RWPE2 (cell line): Measurements from ENCODE around the gene PPAN.

Experiments used
- ATAC-seq: fragments of 200-7000 bp; cut with Tn5 transposase; 3 replicates; pipeline ENCODE4 v1.9.1; 2021; ENCODE audit warnings: low read depth
- DNase-seq: peaks from one replicate; pipeline ENCODE4 v3.0.0-alpha.2; 2020; ENCODE audit warnings: low spot score
- H3K27ac ChIP-seq: fragments of 450-650 bp; 2 replicates; pipeline ENCODE4 v1.5.1; 2017; ENCODE audit warnings: mild to moderate bottlenecking; ENCODE audit not compliant: poor library complexity, severe bottlenecking
- H3K27me3 ChIP-seq: fragments of 250-450 bp; sonication (Bioruptor Pico); 2 replicates; pipeline ENCODE4 v1.5.1; 2021; ENCODE audit warnings: mild to moderate bottlenecking, moderate library complexity; ENCODE audit not compliant: insufficient read depth, poor library complexity, severe bottlenecking
- H3K36me3 ChIP-seq: fragments of 250-450 bp; sonication (Bioruptor Pico); 2 replicates; pipeline ENCODE4 v1.5.1; 2020; ENCODE audit warnings: low read depth, mild to moderate bottlenecking, moderate library complexity
- H3K4me1 ChIP-seq: fragments of 250-450 bp; sonication (Bioruptor Pico); 2 replicates; pipeline ENCODE4 v1.5.1; 2021; ENCODE audit warnings: mild to moderate bottlenecking, moderate library complexity; ENCODE audit not compliant: insufficient read depth, poor library complexity, severe bottlenecking
- H3K4me3 ChIP-seq: fragments of 250-450 bp; sonication (Bioruptor Pico); 2 replicates; pipeline ENCODE4 v1.5.1; 2021; ENCODE audit warnings: mild to moderate bottlenecking, moderate library complexity; ENCODE audit not compliant: severe bottlenecking
- H3K9me3 ChIP-seq: fragments of 250-450 bp; sonication (Bioruptor Pico); 2 replicates; pipeline ENCODE4 v1.5.1; 2021; ENCODE audit warnings: mild to moderate bottlenecking, moderate library complexity; ENCODE audit not compliant: severe bottlenecking
- CTCF ChIP-seq: fragments of 450-650 bp; IDR thresholded peaks from one replicate; pipeline ENCODE4 v1.5.1; 2017; ENCODE audit warnings: mild to moderate bottlenecking, moderate library complexity; ENCODE audit not compliant: poor library complexity, severe bottlenecking

PPAN gene

DNA sequence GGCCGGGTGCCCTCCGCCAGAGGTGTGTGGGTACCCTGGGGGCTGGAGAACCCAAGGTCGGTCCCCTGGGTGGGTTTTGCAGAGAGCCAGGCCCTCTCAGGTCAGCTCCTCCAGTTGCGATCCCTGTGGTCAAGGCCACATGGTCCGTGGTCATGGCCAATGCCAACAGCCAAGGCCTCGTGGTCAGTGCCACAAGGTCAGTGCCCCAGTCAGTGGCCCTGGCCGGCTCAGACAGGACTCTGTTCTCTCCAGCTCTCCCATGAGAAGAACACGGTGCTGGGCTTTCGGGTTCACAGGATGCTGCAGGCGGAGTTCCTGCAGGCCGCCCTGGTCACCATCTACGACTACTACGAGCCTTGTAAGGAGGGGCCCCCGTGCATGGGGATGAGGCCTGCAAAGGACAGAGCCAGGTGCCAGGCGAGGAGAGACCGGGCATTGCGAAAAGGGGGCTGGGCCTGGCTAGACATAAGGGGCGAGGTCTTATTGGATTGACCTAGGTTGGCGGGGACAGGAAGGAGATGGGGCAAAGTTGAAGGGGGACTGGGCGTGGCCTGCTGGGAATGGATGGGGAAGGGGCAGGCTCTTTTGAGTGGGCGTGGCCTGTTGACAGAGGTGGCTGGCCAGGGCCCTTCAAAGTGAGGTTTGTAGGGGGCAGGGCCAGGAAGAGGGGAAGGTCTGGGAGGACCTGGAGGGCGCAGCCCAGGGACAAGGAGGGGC is 35.3 kb upstream of the PPAN start:
- no peak for TF ChIP-seq CTCF

DNA sequence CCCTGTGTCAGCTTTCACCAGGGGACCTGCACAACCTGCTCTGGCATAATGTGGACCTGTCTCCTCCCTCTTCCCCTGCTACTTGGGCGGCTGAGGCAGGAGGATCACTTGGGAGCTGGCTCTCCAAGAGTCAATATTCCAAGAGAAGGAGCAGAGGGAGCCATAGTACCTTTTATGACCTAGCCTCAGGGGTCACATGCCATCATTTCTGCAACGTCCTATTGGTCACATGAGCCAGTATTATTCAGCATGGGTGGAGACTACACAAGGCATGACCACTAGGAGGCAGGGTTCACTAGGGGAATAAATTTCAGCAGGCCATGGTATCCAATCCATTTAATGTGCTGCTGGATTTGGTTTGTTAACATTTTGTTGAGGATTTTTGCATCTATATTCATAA is 32.0 kb upstream of the PPAN start:
- ATAC-seq, result no peak
- no peak for DNase-seq

More for the DNA sequence above, 35.3 kb upstream of the PPAN start:
- Histone ChIP-seq H3K4me3 (no peak overlapping the region), H3K36me3 (no peaks in the 10 kb centered on the region), H3K9me3 (no peaks in the 10 kb centered on the region), H3K4me1 (no peaks in the 10 kb centered on the region), H3K27me3 (no peaks in the 10 kb centered on the region), H3K27ac (no peak overlapping the region)
- no peak for ATAC-seq
- DNase-seq, result no peak

GRCh38 chr19:10076535-10076934 is 29.6 kb upstream of the PPAN start:
- H3K9me3 ChIP-seq, result no peaks in the 10 kb centered on the region
- H3K36me3 ChIP-seq, result no peaks in the 10 kb centered on the region
- no peak for TF ChIP-seq CTCF
- no peak for DNase-seq
- no peak overlapping the region for H3K27ac ChIP-seq
- no peak overlapping the region for H3K4me3 ChIP-seq
- no peak for ATAC-seq
- H3K27me3 ChIP-seq, result no peaks in the 10 kb centered on the region
- no peaks in the 10 kb centered on the region for H3K4me1 ChIP-seq

More for the DNA sequence above, 32.0 kb upstream of the PPAN start:
- no peak overlapping the region for H3K4me3 ChIP-seq
- H3K36me3 ChIP-seq, result no peaks in the 10 kb centered on the region
- H3K27me3 ChIP-seq, result no peaks in the 10 kb centered on the region
- TF ChIP-seq CTCF, result no peak
- no peaks in the 10 kb centered on the region for H3K4me1 ChIP-seq
- no peak overlapping the region for H3K27ac ChIP-seq
- no peaks in the 10 kb centered on the region for H3K9me3 ChIP-seq

- TF ChIP-seq CTCF, result no peak
- H3K9me3 ChIP-seq, result no peaks in the 10 kb centered on the region
- ATAC-seq (no peak), DNase-seq (no peak)
- no peaks in the 10 kb centered on the region for H3K36me3 ChIP-seq
- no peak overlapping the region for H3K27ac ChIP-seq
- H3K4me1 ChIP-seq, result no peaks in the 10 kb centered on the region
- H3K4me3 ChIP-seq, result no peak overlapping the region
- H3K27me3 ChIP-seq, result no peaks in the 10 kb centered on the region
Observed at GRCh38 chr19:10078329-10078728, 27.8 kb upstream of the PPAN start.

DNA sequence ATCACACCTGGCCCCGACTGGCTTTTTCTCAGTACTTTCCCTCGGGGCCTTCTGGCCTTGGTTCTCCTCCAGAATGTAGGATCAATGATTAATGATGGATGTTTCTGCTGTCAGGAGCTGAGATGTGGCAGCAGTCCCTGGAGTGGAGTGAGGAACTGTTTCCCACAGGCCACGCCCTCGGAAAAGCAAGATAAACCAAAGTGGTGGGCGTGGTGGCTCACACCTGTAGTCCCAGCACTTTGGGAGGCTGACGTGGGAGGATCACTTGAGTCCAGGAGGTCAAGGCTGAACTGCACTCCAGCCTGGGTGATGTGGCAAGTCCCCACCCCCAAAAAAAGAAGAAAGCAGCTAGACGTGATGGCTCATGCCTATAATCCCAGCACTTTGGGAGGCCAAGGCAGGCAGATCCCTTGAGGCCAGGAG is 27.1 kb upstream of the PPAN start:
- ATAC-seq, result no peak
- H3K27ac ChIP-seq, result no peak overlapping the region
- H3K27me3 ChIP-seq, result no peaks in the 10 kb centered on the region
- no peaks in the 10 kb centered on the region for H3K4me1 ChIP-seq
- TF ChIP-seq CTCF, result no peak
- no peak for DNase-seq
- H3K9me3 ChIP-seq, result no peaks in the 10 kb centered on the region
- no peaks in the 10 kb centered on the region for H3K36me3 ChIP-seq
- no peak overlapping the region for H3K4me3 ChIP-seq
